Measurements from ENCODE around the gene ANKRD31. TPM values are rescaled to one million over a fixed set of nuclear protein-coding genes. Genes with fewer than 3 reads are reported as not detected.

The ANKRD31 gene
- total RNA-seq, 1 experiment from 2014 or later: 0.30 TPM

GRCh38 chr5:75055727-75056144, 180.9 kb downstream of the ANKRD31 start:
- no peak for DNase-seq (ENCODE audit: low read depth, low spot score)
- Histone ChIP-seq H3K9me2 (ENCODE audit: insufficient read depth) (no peaks in the 10 kb centered on the region), H2AFZ (ENCODE audit: low read depth, low read length, poor library complexity, severe bottlenecking) (no peak overlapping the region), H3K4me2 (ENCODE audit: low read length) (no peak overlapping the region), H4K20me1 (ENCODE audit: insufficient read depth) (no peaks in the 10 kb centered on the region), H3K4me3 (replicated peaks in 1 of 2; ENCODE audit: low read depth in 1 of 2, low read length in 2 of 2) (no peak overlapping the region), H3K36me3 (ENCODE audit: control insufficient read depth in 1 of 2, insufficient read depth in 2 of 2, low read length in 2 of 2) (no peaks in the 10 kb centered on the region), H3K4me1 (ENCODE audit: control insufficient read depth in 1 of 2, insufficient read depth in 2 of 2, low read length in 2 of 2) (peaks cover 0 to 13% of the 10 kb centered on the region in 2 experiments; a peak in 3 of 4 replicates), H3K79me2 (ENCODE audit: insufficient read depth, low read length) (no peaks in the 10 kb centered on the region), H3K27ac (ENCODE audit: low read depth, low read length) (no peak overlapping the region), H3K9me3 (ENCODE audit: control insufficient read depth in 1 of 2, insufficient read depth in 1 of 2, low read depth in 1 of 2, low read length in 2 of 2) (no peaks in the 10 kb centered on the region), H3K9ac (ENCODE audit: low read length) (no peak overlapping the region), H3K27me3 (ENCODE audit: insufficient read depth, low read length) (no peaks in the 10 kb centered on the region)
- CTCF ChIA-PET: no interaction called here
- BruUV-seq (replicated peaks): no TSS peak
- POLR2A ChIA-PET: no interaction called here
- TF ChIP-seq ELF1 (IDR thresholded peaks at IDR 0.05; ENCODE audit: borderline replicate concordance, low read depth) (no peak), YY1 (IDR thresholded peaks at IDR 0.05; ENCODE audit: extremely low read depth, insufficient replicate concordance, low read depth, low read length) (no peak), CBX3 (IDR thresholded peaks at IDR 0.05; ENCODE audit: low read depth) (no peak), FOSL1 (IDR thresholded peaks at IDR 0.05; ENCODE audit: low read depth) (no peak), REST (IDR thresholded peaks at IDR 0.05; ENCODE audit: low read depth) (no peak), EZH2 (IDR thresholded peaks at IDR 0.05) (no peak)
- TF ChIP-seq, protein P1, sequence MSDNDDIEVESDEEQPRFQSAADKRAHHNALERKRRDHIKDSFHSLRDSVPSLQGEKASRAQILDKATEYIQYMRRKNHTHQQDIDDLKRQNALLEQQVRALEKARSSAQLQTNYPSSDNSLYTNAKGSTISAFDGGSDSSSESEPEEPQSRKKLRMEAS (IDR thresholded peaks at IDR 0.05): no peak
- RAD21 ChIA-PET (ENCODE audit: low non-redundant PET in 1 of 2, low total read pairs in 2 of 2, uncharacterized antibody in 2 of 2, unreplicated experiment in 2 of 2): no interaction called here
- ATAC-seq: no peak
- intact Hi-C loops (cut with micrococcal nuclease): loop anchor here (10.0 kb wide), 1 partner anchor 1199 kb away; no protein-coding TSS in a partner anchor

Measured in HCT116 (cell line).